Activated CD8-positive, alpha-beta memory T cell treated with anti-CD3 and anti-CD28 coated beads, Interleukin-2, amount 50 U/mL, for 4 hours (primary cell): Measurements from ENCODE around the gene MUSTN1.

Experiments used
- DNase-seq: peaks from one replicate; pipeline ENCODE4 v3.0.0-alpha.2; 2020

MUSTN1 gene

GRCh38 chr3:52849656-52850055, 14.8 kb upstream of the MUSTN1 start:
- DNase-seq, result no peak

DNA sequence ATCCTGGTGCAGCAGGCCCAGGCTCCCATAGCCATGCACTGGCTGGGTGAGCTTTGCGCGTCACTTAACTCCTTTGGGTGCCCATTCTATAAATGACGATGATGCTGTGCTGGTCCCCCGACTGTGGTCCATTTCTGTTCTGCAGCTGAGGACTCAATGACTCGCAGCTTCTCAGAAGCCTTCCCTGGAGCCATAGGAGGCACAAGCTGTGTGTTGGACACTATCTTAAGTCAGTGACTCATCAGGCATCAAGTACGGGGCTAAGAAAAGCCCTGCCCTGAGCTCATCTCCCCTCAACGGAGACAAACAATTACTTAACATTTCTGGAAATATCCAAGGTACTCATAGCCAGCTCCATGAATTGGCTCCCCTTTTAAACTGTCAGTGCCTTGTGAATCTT, 13.8 kb upstream of the MUSTN1 start:
- DNase-seq, result no peak

GRCh38 chr3:52847726-52848125, 12.9 kb upstream of the MUSTN1 start:
- DNase-seq, result no peak

GRCh38 chr3:52847241-52847640, 12.4 kb upstream of the MUSTN1 start:
- DNase-seq, result no peak

GRCh38 chr3:52846432-52846965, 11.7 kb upstream of the MUSTN1 start:
- DNase-seq, result no peak

DNA sequence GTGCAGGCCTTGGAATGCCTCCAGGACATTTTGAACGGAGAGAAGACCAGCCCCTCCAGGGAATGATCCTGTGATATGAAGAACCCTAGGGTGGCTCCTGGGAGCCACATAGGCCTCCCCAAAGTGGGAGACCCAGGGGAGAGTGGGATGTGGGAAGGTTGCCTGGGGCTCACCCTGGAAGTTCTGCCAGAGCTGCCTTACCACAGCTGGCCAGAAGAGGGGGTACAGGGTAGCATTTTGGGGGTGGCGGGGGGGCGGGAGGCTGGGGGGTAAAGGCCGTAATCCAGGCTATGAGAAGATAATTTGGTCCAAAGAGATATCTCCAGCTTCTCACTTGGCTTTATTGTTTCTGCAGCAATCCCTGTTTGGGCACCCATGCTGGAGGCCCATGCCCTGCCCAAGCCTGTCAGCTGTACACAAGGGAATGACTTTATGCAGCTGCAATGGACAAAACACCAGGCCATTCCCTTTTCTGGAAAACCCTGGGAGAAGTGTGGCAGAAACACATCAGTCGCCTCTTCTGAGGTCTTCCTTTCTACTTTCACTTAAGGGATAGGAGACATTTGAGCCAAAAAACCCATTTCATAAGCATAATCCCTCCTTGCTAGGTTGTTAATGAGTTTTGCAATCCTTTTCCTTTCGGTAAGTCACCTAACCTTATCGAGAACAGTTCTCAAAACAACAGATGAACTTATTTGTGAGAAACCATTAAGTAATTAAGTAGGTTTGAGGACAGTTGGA, 11.0 kb upstream of the MUSTN1 start:
- DNase-seq, result peak; percentile 33

- DNase-seq, result no peak
These were observed 10.3 kb upstream of the MUSTN1 start for GRCh38 chr3:52845157-52845556.

- DNase-seq, result no peak
These were observed 9.6 kb upstream of the MUSTN1 start for GRCh38 chr3:52844290-52844975.

DNA sequence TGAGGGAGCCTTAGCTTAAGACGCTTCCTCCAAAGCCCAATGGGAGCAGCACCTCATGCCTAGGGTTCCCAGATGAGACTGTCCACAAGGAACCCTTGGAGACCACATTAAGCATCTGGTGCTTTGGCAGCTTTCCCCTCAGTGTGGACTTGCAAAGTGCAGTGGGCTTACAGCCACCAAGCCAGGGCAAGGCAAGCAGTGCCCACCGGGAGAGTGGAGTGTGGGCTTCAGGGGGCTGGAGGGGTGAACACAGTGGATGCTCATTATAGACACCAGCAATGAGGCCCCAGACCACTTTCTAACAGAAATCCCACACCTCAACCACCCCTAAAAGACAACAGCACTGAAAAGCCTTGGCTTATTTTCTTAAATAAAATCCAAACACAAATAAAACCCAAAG, 9.1 kb upstream of the MUSTN1 start:
- no peak for DNase-seq

GRCh38 chr3:52843108-52843865, 8.5 kb upstream of the MUSTN1 start:
- no peak for DNase-seq

DNA sequence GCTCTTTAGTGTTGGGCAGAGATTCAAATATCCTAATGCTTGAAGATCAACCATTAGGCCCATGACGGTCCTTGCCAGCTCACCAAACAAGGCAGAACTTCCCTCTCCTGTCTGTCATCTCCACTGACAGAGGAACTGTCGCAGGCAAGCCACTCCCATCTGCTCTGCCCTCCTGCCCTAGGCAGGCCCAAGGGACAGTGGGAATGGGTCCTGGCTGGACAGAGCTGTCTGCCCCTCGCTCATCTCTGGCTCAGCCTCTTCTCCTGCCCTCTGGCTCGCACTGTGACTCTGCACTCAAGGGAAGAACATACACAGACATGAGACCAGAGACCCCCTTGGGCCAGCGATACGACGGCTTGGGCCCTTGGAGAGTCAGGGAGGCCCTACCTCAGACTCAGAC, 7.6 kb upstream of the MUSTN1 start:
- no peak for DNase-seq

DNA sequence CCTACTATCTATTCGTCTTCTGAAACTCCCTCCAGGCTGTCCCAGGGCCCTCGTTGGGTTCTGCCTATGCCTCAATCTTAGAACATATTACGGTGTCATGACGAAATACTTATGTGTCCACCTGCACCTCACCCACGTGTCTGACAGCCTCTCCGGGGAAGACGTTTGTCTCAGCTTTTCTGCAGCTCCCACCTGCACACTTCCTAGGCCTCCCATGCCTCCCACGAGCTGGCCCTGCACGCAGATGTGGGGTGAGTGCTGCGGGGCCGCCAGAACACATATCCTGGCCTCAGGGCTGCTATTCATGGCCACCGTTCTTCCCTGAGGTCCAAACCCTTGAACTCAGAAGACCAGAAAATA, 7.1 kb upstream of the MUSTN1 start:
- DNase-seq, result no peak

- no peak for DNase-seq
These were observed 6.6 kb upstream of the MUSTN1 start for GRCh38 chr3:52841211-52841980.

GRCh38 chr3:52839892-52840545, 5.2 kb upstream of the MUSTN1 start:
- no peak for DNase-seq

DNA sequence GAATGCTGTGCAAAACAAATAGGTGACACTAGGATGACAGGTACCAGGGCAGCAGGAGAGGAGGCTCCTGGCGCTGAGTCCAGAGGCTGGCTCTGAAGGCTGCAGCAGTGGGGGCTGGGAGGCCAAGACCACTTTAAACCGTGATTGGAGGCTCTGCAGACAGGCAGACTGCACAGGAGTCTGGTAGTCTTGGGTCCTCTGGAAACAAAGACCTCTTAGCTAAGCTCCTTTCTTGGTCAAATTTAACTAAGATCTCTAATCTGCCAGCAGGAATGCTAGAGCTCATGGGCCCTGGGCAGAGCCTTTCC, 4.4 kb upstream of the MUSTN1 start:
- no peak for DNase-seq

GRCh38 chr3:52838561-52839267, 3.9 kb upstream of the MUSTN1 start:
- no peak for DNase-seq

- no peak for DNase-seq
These were observed 2.2 kb upstream of the MUSTN1 start for GRCh38 chr3:52836986-52837385.

DNA sequence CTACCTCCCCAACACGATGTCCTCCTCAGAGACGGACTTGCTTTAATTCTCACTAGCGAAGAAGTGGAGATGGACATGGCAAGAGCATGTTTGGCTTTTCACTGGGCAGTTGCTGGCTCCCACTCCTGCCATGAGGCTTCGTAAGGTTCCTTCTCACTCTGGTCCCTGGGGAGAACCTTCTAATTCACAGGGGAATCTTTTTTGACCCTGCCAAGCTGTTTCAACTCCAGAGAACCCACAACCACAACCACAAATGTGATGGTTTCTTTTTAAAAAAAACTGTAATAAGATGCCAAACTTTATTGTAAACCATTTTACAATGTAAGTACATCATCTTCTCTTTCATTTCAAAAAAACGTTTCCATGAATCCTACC, 1.6 kb upstream of the MUSTN1 start:
- no peak for DNase-seq

GRCh38 chr3:52835766-52836470, 1.1 kb upstream of the MUSTN1 start:
- no peak for DNase-seq

GRCh38 chr3:52833202-52833601, 1.6 kb downstream of the MUSTN1 start:
- DNase-seq, result no peak
